Mononuclear cell (primary cell): ENCODE measurements around the gene LAMC3. TPM values are rescaled to one million over a fixed set of nuclear protein-coding genes. Genes with fewer than 3 reads are reported as not detected.
"Not testable (repeated sequence)": the region's sequence is repeated elsewhere in the genome, so short reads cannot be mapped to it uniquely, and the experiment has no call there.

Experiments
- H3K27me3 ChIP-seq: 2 replicates; pipeline ENCODE4 v1.6.0; 2011; ENCODE audit warnings: low read length, control low read depth; ENCODE audit not compliant: insufficient read depth
- H3K4me1 ChIP-seq: 2 replicates; pipeline ENCODE4 v1.5.1; 2011; ENCODE audit warnings: mild to moderate bottlenecking, low read length, control low read depth; ENCODE audit not compliant: insufficient read depth
- H3K4me3 ChIP-seq: 2 replicates; pipeline ENCODE4 v1.5.1; 2011; ENCODE audit warnings: mild to moderate bottlenecking, low read length, moderate library complexity
- H3K9me3 ChIP-seq: 2 replicates; pipeline ENCODE4 v1.5.1; 2011; ENCODE audit warnings: low read depth, mild to moderate bottlenecking, control low read depth, low read length
- total RNA-seq: library from RNA; depleted of rRNA; stranded (reverse); fragments of >200 nt; gene quantifications from one replicate; pipeline ENCODE4 v1.2.3, GENCODE V29; 2012

The LAMC3 gene
- total RNA-seq, 1 donor: 0.73 TPM

GRCh38 chr9:130994135-130995085 is 14.6 kb upstream of the LAMC3 start:
- H3K4me3 ChIP-seq: no peak overlapping the region
- H3K9me3 ChIP-seq: no peaks in the 10 kb centered on the region
- peaks cover 30% of the 10 kb centered on the region for H3K4me1 ChIP-seq
- no peaks in the 10 kb centered on the region for H3K27me3 ChIP-seq

DNA sequence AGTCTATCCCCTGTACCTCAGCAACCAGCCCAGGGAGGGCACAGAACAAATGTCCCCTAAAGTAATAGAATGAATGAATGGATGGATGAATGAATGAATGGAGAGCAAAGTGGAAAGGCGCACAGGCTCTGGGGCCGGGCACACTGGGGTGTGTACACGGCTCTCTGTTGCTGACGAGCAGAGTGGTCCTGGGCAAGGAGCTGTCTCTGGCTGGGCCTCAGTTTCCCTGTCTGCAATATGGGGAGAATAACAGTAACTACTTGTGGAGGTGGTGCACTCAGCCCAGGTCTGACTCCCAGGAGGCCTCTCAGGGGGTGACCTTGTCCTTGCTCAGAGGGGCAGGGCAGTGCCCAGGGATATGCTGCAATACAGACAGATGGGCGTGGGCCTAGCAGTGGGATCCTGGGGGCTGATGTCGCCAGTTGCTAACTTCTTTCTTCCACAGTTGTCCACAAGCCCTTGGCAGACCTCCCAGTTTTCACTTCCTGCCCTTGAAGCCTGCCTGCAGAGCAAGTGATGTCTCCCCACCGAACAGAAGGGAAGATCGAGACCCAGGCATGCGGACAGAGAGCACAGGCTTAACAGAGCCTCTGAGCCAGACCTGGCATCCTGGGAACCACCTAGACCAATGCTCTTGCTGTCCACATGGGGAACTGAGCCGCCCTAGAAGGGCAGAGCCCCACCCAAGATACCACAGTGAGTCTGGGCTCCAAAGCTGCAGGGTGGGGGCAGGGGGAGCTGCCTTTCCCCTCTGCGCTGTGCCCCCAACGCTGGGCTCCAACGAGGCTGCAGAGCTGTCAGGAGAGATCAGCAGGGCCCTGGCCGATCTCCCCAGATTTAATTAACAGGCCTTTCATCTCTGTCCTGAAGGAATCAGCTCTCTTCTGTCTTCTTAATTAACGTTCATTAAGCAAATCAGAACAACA is 13.6 kb upstream of the LAMC3 start:
- no peaks in the 10 kb centered on the region for H3K9me3 ChIP-seq
- H3K27me3 ChIP-seq: no peaks in the 10 kb centered on the region
- H3K4me3 ChIP-seq: no peak overlapping the region
- H3K4me1 ChIP-seq: peaks cover 30% of the 10 kb centered on the region

DNA sequence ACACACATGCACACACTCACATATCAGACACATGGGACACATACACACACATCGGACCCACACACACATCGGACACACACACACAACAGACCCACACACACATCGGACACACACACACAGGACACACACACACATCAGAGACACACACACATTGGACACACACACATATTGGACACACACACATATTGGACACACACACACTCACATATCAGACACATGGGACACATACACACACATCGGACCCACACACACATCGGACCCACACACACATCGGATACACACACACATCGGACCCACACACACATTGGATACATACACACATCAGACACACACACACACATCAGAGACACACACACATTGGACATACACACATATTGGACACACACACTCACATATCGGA is 12.8 kb upstream of the LAMC3 start:
- H3K4me3 ChIP-seq: no peak overlapping the region
- H3K4me1 ChIP-seq: peaks cover 30% of the 10 kb centered on the region
- no peaks in the 10 kb centered on the region for H3K9me3 ChIP-seq
- no peaks in the 10 kb centered on the region for H3K27me3 ChIP-seq

- Histone ChIP-seq H3K27me3 (no peaks in the 10 kb centered on the region), H3K4me3 (no peak overlapping the region), H3K9me3 (no peaks in the 10 kb centered on the region), H3K4me1 (peaks cover 30% of the 10 kb centered on the region)
Observed at GRCh38 chr9:130996676-130997394, 12.1 kb upstream of the LAMC3 start.

- Histone ChIP-seq H3K4me1 (peaks cover 30% of the 10 kb centered on the region), H3K4me3 (no peak overlapping the region)
Observed at GRCh38 chr9:130997395-130997684, 11.6 kb upstream of the LAMC3 start.

GRCh38 chr9:130997925-130998596 is 10.9 kb upstream of the LAMC3 start:
- Histone ChIP-seq H3K4me1 (peaks cover 29% of the 10 kb centered on the region), H3K9me3 (no peaks in the 10 kb centered on the region), H3K27me3 (no peaks in the 10 kb centered on the region), H3K4me3 (no peak overlapping the region)

More at GRCh38 chr9:130997395-130997684, 11.6 kb upstream of the LAMC3 start:
- no peaks in the 10 kb centered on the region for H3K27me3 ChIP-seq
- H3K9me3 ChIP-seq: no peaks in the 10 kb centered on the region

- Histone ChIP-seq H3K27me3 (no peaks in the 10 kb centered on the region), H3K4me1 (peaks cover 23% of the 10 kb centered on the region), H3K4me3 (no peak overlapping the region), H3K9me3 (no peaks in the 10 kb centered on the region)
Observed at GRCh38 chr9:130998597-130999244, 10.3 kb upstream of the LAMC3 start.

- no peaks in the 10 kb centered on the region for H3K27me3 ChIP-seq
- no peak overlapping the region for H3K4me3 ChIP-seq
- peaks cover 18% of the 10 kb centered on the region for H3K4me1 ChIP-seq
- no peaks in the 10 kb centered on the region for H3K9me3 ChIP-seq
Observed at GRCh38 chr9:130999245-130999623, 9.7 kb upstream of the LAMC3 start.

GRCh38 chr9:131000526-131000925 is 8.4 kb upstream of the LAMC3 start:
- not testable (repeated sequence) for H3K9me3 ChIP-seq, H3K27me3 ChIP-seq, H3K4me1 ChIP-seq, H3K4me3 ChIP-seq

DNA sequence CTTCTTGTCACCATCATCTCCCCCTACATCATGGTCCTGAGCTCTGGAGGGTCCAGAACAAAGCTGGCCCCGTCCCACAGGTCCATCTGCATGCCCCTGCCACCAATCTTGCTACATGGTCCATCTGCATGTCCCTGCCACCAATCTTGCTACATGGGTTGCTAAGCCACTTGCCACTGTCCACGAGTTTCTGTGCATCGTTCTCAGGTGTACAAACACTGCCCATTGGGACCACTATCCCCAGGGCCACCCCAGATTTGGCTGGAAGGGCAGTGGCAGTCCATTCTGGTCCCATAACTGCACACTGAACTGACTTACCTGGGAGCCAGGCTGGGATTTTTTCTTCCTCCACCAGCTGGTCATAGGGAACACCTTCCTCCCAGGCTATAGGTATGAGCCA is 8.0 kb upstream of the LAMC3 start:
- Histone ChIP-seq H3K27me3 (no peaks in the 10 kb centered on the region), H3K4me3 (no peak overlapping the region), H3K9me3 (no peaks in the 10 kb centered on the region), H3K4me1 (no peaks in the 10 kb centered on the region)

- H3K27me3 ChIP-seq: peaks cover 2% of the 10 kb centered on the region
- H3K9me3 ChIP-seq: no peaks in the 10 kb centered on the region
- no peak overlapping the region for H3K4me3 ChIP-seq
- H3K4me1 ChIP-seq: no peaks in the 10 kb centered on the region
Observed at GRCh38 chr9:131001990-131002389, 7.0 kb upstream of the LAMC3 start.

GRCh38 chr9:131006601-131007000 is 2.4 kb upstream of the LAMC3 start:
- Histone ChIP-seq H3K27me3 (peaks cover 21% of the 10 kb centered on the region), H3K9me3 (no peaks in the 10 kb centered on the region), H3K4me1 (no peaks in the 10 kb centered on the region), H3K4me3 (no peak overlapping the region)

GRCh38 chr9:131008086-131008485 is 888 bp upstream of the LAMC3 start:
- no peaks in the 10 kb centered on the region for H3K4me1 ChIP-seq
- peaks cover 21% of the 10 kb centered on the region for H3K27me3 ChIP-seq
- H3K9me3 ChIP-seq: no peaks in the 10 kb centered on the region
- H3K4me3 ChIP-seq: no peak overlapping the region

DNA sequence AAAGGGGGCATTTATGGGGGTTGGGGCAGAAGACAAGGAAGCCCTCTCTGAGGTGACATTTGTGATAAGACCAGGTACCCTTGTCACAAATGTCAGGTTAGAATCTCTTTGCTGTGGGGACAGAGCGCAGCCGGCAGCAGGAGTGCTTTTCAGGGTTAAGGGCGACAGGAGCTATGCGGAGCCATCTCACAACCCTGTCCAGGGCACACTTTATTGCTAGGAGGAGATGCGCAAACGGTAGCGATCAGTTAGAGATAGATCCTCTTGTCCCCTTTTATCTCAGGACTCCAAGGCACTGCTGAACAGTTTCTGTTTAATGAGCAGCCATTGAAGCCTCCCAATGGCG is 438 bp upstream of the LAMC3 start:
- no peak overlapping the region for H3K4me3 ChIP-seq
- no peaks in the 10 kb centered on the region for H3K9me3 ChIP-seq
- peaks cover 21% of the 10 kb centered on the region for H3K27me3 ChIP-seq
- H3K4me1 ChIP-seq: no peaks in the 10 kb centered on the region
